HL-60 (cell line): ENCODE results near the gene ZMYM3.

Experiments used
- DNase-seq, 2 experiments: peaks; one replicate each; pipeline ENCODE4 v3.0.0-alpha.2; 2010 to 2020; ENCODE audit warnings: low read depth in 1 of 2, low spot score in 1 of 2
- H3K27ac ChIP-seq: fragments of 250-450 bp; sonication (Bioruptor Pico); replicated peaks from 2 replicates; pipeline ENCODE4 v1.5.1; 2020; ENCODE audit warnings: mild to moderate bottlenecking, moderate library complexity
- H3K27me3 ChIP-seq: fragments of 250-450 bp; sonication (Bioruptor Pico); 2 replicates; pipeline ENCODE4 v1.5.1; 2021; ENCODE audit warnings: mild to moderate bottlenecking, moderate library complexity; ENCODE audit not compliant: insufficient read depth, poor library complexity, severe bottlenecking
- H3K4me3 ChIP-seq: replicated peaks from 2 replicates; pipeline ENCODE4 v1.5.1; 2011; ENCODE audit warnings: mild to moderate bottlenecking, control low read depth, low read length; ENCODE audit not compliant: insufficient read depth
- GABPA ChIP-seq: IDR thresholded peaks from 2 replicates; pipeline ENCODE4 v1.6.1; 2012; ENCODE audit warnings: low read depth
- POLR2AphosphoS5 ChIP-seq: IDR thresholded peaks from 2 replicates; pipeline ENCODE4 v1.6.1; 2012; ENCODE audit warnings: low read depth
- SPI1 ChIP-seq: IDR thresholded peaks from 2 replicates; pipeline ENCODE4 v1.6.1; 2012; ENCODE audit warnings: low read depth, mild to moderate bottlenecking, borderline replicate concordance
- TF ChIP-seq, protein P1 (sequence below): IDR thresholded peaks from one replicate; pipeline ENCODE4 v1.5.1; 2011; ENCODE audit warnings: low read length, control low read depth, inconsistent platforms; ENCODE audit not compliant: insufficient read depth
- TF ChIP-seq, protein P2 (sequence below): IDR thresholded peaks from 2 replicates; pipeline ENCODE4 v1.6.1; 2012; ENCODE audit warnings: low read depth; ENCODE audit not compliant: insufficient replicate concordance

ZMYM3 gene

DNA sequence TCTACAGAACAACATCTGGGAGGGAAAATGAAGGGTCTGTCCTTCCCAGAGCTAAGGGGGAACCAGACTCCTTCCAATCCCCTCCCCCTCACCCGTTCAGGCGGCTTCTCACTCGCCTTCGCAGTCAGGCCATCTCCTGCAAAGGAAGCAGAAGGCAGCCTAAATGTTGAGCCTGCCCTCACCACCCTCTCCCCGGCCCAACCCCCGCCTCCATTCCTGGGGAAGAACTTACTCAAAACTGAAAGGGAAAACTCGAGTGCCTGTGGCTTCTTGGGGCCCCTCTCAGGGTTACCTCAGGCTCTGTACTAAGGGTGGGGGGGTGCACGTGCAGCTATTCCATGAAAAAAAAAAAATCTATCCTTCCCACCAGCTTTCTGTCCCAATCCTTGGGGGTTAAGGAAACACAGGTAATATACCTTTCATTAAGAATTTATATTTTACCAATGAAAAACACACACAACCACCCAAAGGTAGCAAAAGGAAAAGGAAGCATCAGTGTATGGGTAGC lies 2.4 kb downstream of the ZMYM3 start:
- DNase-seq, result peak in 1 of 2 experiments; percentile 35
- TF ChIP-seq POLR2AphosphoS5 (no peak), GABPA (no peak), SPI1 (no peak)
- TF ChIP-seq, protein P1, sequence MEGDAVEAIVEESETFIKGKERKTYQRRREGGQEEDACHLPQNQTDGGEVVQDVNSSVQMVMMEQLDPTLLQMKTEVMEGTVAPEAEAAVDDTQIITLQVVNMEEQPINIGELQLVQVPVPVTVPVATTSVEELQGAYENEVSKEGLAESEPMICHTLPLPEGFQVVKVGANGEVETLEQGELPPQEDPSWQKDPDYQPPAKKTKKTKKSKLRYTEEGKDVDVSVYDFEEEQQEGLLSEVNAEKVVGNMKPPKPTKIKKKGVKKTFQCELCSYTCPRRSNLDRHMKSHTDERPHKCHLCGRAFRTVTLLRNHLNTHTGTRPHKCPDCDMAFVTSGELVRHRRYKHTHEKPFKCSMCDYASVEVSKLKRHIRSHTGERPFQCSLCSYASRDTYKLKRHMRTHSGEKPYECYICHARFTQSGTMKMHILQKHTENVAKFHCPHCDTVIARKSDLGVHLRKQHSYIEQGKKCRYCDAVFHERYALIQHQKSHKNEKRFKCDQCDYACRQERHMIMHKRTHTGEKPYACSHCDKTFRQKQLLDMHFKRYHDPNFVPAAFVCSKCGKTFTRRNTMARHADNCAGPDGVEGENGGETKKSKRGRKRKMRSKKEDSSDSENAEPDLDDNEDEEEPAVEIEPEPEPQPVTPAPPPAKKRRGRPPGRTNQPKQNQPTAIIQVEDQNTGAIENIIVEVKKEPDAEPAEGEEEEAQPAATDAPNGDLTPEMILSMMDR, result no peak
- TF ChIP-seq, protein P2, sequence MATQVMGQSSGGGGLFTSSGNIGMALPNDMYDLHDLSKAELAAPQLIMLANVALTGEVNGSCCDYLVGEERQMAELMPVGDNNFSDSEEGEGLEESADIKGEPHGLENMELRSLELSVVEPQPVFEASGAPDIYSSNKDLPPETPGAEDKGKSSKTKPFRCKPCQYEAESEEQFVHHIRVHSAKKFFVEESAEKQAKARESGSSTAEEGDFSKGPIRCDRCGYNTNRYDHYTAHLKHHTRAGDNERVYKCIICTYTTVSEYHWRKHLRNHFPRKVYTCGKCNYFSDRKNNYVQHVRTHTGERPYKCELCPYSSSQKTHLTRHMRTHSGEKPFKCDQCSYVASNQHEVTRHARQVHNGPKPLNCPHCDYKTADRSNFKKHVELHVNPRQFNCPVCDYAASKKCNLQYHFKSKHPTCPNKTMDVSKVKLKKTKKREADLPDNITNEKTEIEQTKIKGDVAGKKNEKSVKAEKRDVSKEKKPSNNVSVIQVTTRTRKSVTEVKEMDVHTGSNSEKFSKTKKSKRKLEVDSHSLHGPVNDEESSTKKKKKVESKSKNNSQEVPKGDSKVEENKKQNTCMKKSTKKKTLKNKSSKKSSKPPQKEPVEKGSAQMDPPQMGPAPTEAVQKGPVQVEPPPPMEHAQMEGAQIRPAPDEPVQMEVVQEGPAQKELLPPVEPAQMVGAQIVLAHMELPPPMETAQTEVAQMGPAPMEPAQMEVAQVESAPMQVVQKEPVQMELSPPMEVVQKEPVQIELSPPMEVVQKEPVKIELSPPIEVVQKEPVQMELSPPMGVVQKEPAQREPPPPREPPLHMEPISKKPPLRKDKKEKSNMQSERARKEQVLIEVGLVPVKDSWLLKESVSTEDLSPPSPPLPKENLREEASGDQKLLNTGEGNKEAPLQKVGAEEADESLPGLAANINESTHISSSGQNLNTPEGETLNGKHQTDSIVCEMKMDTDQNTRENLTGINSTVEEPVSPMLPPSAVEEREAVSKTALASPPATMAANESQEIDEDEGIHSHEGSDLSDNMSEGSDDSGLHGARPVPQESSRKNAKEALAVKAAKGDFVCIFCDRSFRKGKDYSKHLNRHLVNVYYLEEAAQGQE, result no peak
- Histone ChIP-seq H3K4me3 (no peak overlapping the region), H3K27me3 (no peaks in the 10 kb centered on the region), H3K27ac (no peak overlapping the region)

DNA sequence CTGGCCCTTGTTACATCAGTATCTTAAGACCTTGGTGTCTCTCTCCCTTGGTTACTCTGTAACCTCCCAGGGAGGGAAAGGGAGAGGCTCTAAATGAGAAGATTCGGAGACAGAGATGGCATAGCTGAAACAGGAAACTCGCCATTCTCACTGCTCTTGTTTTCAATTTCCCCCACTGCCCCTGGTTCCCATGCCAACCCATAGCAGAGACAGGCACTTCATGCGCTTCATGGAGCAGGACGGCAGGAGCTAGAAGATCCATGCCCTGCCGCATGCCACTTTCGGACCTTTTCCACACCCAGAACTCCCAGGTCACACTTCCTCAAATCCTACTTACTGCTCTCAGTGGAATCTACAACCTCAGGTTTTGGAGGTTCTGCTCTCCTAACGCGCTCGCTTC lies 3.1 kb downstream of the ZMYM3 start:
- TF ChIP-seq, protein P1, result no peak
- no peak for TF ChIP-seq GABPA
- TF ChIP-seq, protein P2, result no peak
- TF ChIP-seq SPI1, result no peak
- TF ChIP-seq POLR2AphosphoS5, result no peak
- Histone ChIP-seq H3K27me3 (no peaks in the 10 kb centered on the region), H3K27ac (no peak overlapping the region), H3K4me3 (no peak overlapping the region)
- DNase-seq, result no peak

DNA sequence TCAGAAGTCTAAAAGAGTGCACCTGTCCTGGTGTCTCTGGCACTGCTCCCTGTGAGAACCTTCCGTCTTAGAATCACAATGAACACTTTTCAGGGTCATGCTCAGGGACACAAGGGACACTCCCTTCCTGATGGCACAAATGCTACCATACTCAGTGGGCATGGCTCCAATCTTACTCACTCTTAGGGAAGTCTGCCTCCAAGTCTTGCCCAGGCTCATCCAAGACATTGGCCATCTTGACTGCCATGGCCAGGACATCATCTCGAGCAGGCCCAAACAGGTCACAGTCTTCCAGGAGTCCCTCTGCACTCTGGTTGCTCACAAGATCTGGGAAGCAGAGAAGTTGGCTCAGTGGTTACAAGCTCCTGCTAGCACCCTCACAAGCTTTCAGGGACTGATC lies 8.8 kb downstream of the ZMYM3 start:
- H3K27me3 ChIP-seq, result no peaks in the 10 kb centered on the region
- no peak overlapping the region for H3K4me3 ChIP-seq
- no peak for DNase-seq
- TF ChIP-seq SPI1, result no peak
- TF ChIP-seq, protein P1, result no peak
- TF ChIP-seq, protein P2, result no peak
- no peak for TF ChIP-seq GABPA
- no peak for TF ChIP-seq POLR2AphosphoS5
- no peak overlapping the region for H3K27ac ChIP-seq
